Measurements from ENCODE around the gene PAPPA. TPM values are rescaled to one million over a fixed set of nuclear protein-coding genes. Genes with fewer than 3 reads are reported as not detected.

PAPPA gene
- total and polyA plus RNA-seq, 2 of the 8 experiments (the other 6 are each of a cell fraction or from before 2014, with no cell fraction given): 0.18 to 0.63 TPM

DNA sequence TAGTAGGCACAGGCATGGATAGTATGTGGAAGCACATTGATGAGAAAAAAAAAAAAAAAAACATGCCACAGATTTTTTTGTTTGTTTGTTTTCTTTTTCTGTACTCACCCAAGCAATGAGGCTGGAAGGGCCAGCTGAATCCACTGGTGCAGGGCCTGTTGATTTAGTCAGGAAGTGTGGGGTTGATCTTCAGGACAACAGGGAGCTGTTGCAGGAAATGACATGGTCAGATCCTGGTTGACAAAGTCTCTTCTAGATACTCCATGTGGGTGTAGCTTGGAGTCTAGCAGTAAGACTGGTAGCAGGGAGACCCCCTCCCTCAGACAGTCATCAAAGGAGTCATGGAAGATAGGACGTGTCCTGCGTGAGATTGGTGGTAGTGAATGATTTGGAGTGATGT is 191.8 kb downstream of the PAPPA start (continued):
- TF ChIP-seq FOSL1 (IDR thresholded peaks at IDR 0.05; ENCODE audit: insufficient read depth, low read depth, low read length): no peak
- no peak for TF ChIP-seq BRCA1 (IDR thresholded peaks at IDR 0.05; ENCODE audit: low read depth, low read length)
- TF ChIP-seq SIRT6 (IDR thresholded peaks at IDR 0.05; ENCODE audit: low read length): no peak
- no peak for TF ChIP-seq TBP (IDR thresholded peaks at IDR 0.05; ENCODE audit: low read depth, low read length)

Data from H1 (cell line).